DOHH2 (cell line): Measurements from ENCODE around the gene FBN1.

Experiments used
- H3F3A ChIP-seq: fragments of 200-600 bp; sonication (generic), shearing (Covaris generic); 2 replicates; pipeline ENCODE4 v1.6.0; 2016; ENCODE audit warnings: antibody characterized with exemption, mild to moderate bottlenecking; ENCODE audit not compliant: control insufficient read depth, insufficient read depth
- H3K27ac ChIP-seq: fragments of 200-600 bp; sonication (generic); 2 replicates; pipeline ENCODE4 v1.5.1; 2014; ENCODE audit warnings: low read depth, mild to moderate bottlenecking, low read length, moderate library complexity
- H3K27me3 ChIP-seq: fragments of 200-600 bp; sonication (generic); 2 replicates; pipeline ENCODE4 v1.6.1; 2014; ENCODE audit warnings: mild to moderate bottlenecking, low read length, mixed read lengths; ENCODE audit not compliant: control insufficient read depth
- H3K36me3 ChIP-seq: fragments of 200-600 bp; sonication (generic); 2 replicates; pipeline ENCODE4 v1.6.1; 2014; ENCODE audit warnings: mild to moderate bottlenecking, low read length, moderate library complexity, mixed read lengths; ENCODE audit not compliant: control insufficient read depth
- H3K4me1 ChIP-seq: fragments of 200-600 bp; sonication (generic); 2 replicates; pipeline ENCODE4 v1.6.1; 2014; ENCODE audit warnings: mild to moderate bottlenecking, low read length, mixed read lengths; ENCODE audit not compliant: control insufficient read depth
- H3K4me2 ChIP-seq: fragments of 200-600 bp; sonication (generic); 2 replicates; pipeline ENCODE4 v1.6.0; 2014; ENCODE audit warnings: mild to moderate bottlenecking, low read length, moderate library complexity
- H3K4me3 ChIP-seq: fragments of 200-600 bp; sonication (generic); 2 replicates; pipeline ENCODE4 v1.5.1; 2014; ENCODE audit warnings: mild to moderate bottlenecking, low read length, mixed read lengths
- H3K79me2 ChIP-seq: fragments of 200-600 bp; sonication (generic); 2 replicates; pipeline ENCODE4 v1.6.1; 2014; ENCODE audit warnings: mild to moderate bottlenecking, low read length, mixed read lengths; ENCODE audit not compliant: control insufficient read depth
- H3K9me2 ChIP-seq: fragments of 200-600 bp; sonication (generic); replicated peaks from 2 replicates; pipeline ENCODE4 v1.6.1; 2014; ENCODE audit warnings: mild to moderate bottlenecking, low read length, mixed read lengths; ENCODE audit not compliant: control insufficient read depth
- H3K9me3 ChIP-seq: fragments of 200-600 bp; sonication (generic); 2 replicates; pipeline ENCODE4 v1.6.1; 2014; ENCODE audit warnings: antibody characterized with exemption, low read length, mixed read lengths; ENCODE audit not compliant: control insufficient read depth, insufficient read depth
- H4K20me1 ChIP-seq: fragments of 200-600 bp; sonication (generic); 2 replicates; pipeline ENCODE4 v1.6.0; 2014; ENCODE audit warnings: low read depth, mild to moderate bottlenecking, antibody characterized with exemption, low read length, moderate library complexity; ENCODE audit not compliant: control insufficient read depth, insufficient read depth
- EZH2phosphoT487 ChIP-seq: fragments of 200-600 bp; sonication (generic); IDR thresholded peaks from 2 replicates; pipeline ENCODE4 v1.6.1; 2017; ENCODE audit warnings: borderline replicate concordance, mild to moderate bottlenecking, antibody characterized with exemption, low read length, moderate library complexity, mixed read lengths
- TF ChIP-seq, protein P1 (sequence below): fragments of 200-600 bp; sonication (generic); IDR thresholded peaks from one replicate; pipeline ENCODE4 v1.5.1; 2014; ENCODE audit warnings: antibody characterized with exemption, mild to moderate bottlenecking, low read depth, low read length; ENCODE audit not compliant: poor library complexity, severe bottlenecking

Gene FBN1

DNA sequence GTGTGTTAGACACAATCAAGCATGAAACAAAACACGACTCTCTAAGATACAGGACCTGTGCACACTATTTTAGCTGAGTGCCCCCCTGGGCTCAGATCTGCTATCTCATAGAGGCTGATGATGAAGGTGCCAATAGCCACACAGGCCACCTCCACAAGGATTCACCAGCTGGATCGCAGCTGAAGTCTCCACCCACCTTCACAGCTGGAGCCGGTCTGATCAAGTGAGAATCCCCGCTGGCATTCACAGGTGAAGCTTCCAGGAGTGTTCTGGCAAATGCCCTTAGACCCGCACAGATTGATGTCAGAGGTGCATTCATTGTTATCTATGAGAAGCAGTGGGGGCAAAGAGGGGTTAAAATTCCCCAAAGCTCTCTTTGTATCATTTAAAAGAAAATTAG, 224.1 kb downstream of the FBN1 start:
- no peaks in the 10 kb centered on the region for H3K9me2 ChIP-seq
- H3K4me2 ChIP-seq = no peak overlapping the region
- H3F3A ChIP-seq = no peaks in the 10 kb centered on the region

GRCh38 chr15:48419896-48420295, 225.6 kb downstream of the FBN1 start:
- Histone ChIP-seq H3K4me2 (no peak overlapping the region), H3K79me2 (no peaks in the 10 kb centered on the region), H3K27ac (no peak overlapping the region), H3K4me3 (no peak overlapping the region), H3K27me3 (no peaks in the 10 kb centered on the region; the same call in 1 of the 2 replicates), H3K36me3 (no peaks in the 10 kb centered on the region), H4K20me1 (no peaks in the 10 kb centered on the region), H3K4me1 (no peaks in the 10 kb centered on the region), H3K9me3 (no peaks in the 10 kb centered on the region), H3F3A (no peaks in the 10 kb centered on the region), H3K9me2 (no peaks in the 10 kb centered on the region)
- TF ChIP-seq EZH2phosphoT487 = no peak
- TF ChIP-seq, protein P1, sequence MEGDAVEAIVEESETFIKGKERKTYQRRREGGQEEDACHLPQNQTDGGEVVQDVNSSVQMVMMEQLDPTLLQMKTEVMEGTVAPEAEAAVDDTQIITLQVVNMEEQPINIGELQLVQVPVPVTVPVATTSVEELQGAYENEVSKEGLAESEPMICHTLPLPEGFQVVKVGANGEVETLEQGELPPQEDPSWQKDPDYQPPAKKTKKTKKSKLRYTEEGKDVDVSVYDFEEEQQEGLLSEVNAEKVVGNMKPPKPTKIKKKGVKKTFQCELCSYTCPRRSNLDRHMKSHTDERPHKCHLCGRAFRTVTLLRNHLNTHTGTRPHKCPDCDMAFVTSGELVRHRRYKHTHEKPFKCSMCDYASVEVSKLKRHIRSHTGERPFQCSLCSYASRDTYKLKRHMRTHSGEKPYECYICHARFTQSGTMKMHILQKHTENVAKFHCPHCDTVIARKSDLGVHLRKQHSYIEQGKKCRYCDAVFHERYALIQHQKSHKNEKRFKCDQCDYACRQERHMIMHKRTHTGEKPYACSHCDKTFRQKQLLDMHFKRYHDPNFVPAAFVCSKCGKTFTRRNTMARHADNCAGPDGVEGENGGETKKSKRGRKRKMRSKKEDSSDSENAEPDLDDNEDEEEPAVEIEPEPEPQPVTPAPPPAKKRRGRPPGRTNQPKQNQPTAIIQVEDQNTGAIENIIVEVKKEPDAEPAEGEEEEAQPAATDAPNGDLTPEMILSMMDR = no peak

More for the DNA sequence above, 224.1 kb downstream of the FBN1 start:
- H3K4me3 ChIP-seq = no peak overlapping the region
- H3K27me3 ChIP-seq = no peaks in the 10 kb centered on the region; the same call in 1 of the 2 replicates
- no peaks in the 10 kb centered on the region for H3K79me2 ChIP-seq
- H3K4me1 ChIP-seq = no peaks in the 10 kb centered on the region
- no peaks in the 10 kb centered on the region for H3K36me3 ChIP-seq
- TF ChIP-seq, protein P1 = no peak
- no peak for TF ChIP-seq EZH2phosphoT487
- H3K27ac ChIP-seq = no peak overlapping the region
- H3K9me3 ChIP-seq = no peaks in the 10 kb centered on the region
- no peaks in the 10 kb centered on the region for H4K20me1 ChIP-seq

GRCh38 chr15:48418343-48418742, 227.2 kb downstream of the FBN1 start:
- no peak overlapping the region for H3K4me3 ChIP-seq
- no peak overlapping the region for H3K4me2 ChIP-seq
- H3K27ac ChIP-seq = no peak overlapping the region
- H4K20me1 ChIP-seq = no peaks in the 10 kb centered on the region
- H3F3A ChIP-seq = no peaks in the 10 kb centered on the region
- H3K9me2 ChIP-seq = no peaks in the 10 kb centered on the region
- H3K4me1 ChIP-seq = no peaks in the 10 kb centered on the region
- no peaks in the 10 kb centered on the region; the same call in 1 of the 2 replicates for H3K27me3 ChIP-seq
- no peaks in the 10 kb centered on the region for H3K79me2 ChIP-seq
- TF ChIP-seq, protein P1 = no peak
- no peaks in the 10 kb centered on the region for H3K36me3 ChIP-seq
- no peaks in the 10 kb centered on the region for H3K9me3 ChIP-seq

DNA sequence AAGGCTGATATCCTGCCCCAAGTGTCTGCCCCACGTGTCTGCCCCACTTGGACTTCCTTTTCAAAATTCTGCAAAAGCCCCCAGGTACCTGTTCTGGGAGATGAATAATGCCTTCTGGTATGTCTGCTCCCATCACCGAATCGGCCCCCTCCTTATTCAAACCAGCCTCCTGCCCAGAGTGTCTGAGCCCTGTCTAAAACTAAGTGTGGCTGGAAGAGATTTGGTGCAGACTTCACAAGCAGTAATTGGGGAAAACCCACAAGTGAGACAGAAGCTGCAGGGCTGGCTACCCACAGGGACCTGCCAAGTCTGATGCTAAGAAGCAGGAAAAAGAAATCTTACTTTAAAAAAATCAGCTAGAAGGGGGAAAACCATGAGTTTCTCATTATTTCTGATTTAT, 229.2 kb downstream of the FBN1 start:
- H3K4me2 ChIP-seq = no peak overlapping the region

More for the DNA sequence above, 229.2 kb downstream of the FBN1 start:
- no peak overlapping the region for H3K4me3 ChIP-seq
- TF ChIP-seq, protein P1 = no peak
- no peak for TF ChIP-seq EZH2phosphoT487
- no peaks in the 10 kb centered on the region for H3K27me3 ChIP-seq
- no peak overlapping the region for H3K27ac ChIP-seq
- no peaks in the 10 kb centered on the region for H3K9me2 ChIP-seq
- H3K9me3 ChIP-seq = no peaks in the 10 kb centered on the region
- H3F3A ChIP-seq = no peaks in the 10 kb centered on the region
- H3K36me3 ChIP-seq = no peaks in the 10 kb centered on the region
- no peaks in the 10 kb centered on the region for H4K20me1 ChIP-seq
- no peaks in the 10 kb centered on the region for H3K4me1 ChIP-seq
- H3K79me2 ChIP-seq = no peaks in the 10 kb centered on the region
